ENCODE results near the gene MEX3C.

GRCh38 chr18:51137891-51138290 lies 59.6 kb downstream of the MEX3C start:
- TF ChIP-seq POLR2AphosphoS5 (IDR thresholded peaks at IDR 0.05; ENCODE audit: low read depth) (no peak), EZH2 (IDR thresholded peaks at IDR 0.05; ENCODE audit: low read depth, unreplicated experiment) (no peak), REST (IDR thresholded peaks at IDR 0.05; ENCODE audit: unreplicated experiment) (no peak)
- TF ChIP-seq, protein P1, sequence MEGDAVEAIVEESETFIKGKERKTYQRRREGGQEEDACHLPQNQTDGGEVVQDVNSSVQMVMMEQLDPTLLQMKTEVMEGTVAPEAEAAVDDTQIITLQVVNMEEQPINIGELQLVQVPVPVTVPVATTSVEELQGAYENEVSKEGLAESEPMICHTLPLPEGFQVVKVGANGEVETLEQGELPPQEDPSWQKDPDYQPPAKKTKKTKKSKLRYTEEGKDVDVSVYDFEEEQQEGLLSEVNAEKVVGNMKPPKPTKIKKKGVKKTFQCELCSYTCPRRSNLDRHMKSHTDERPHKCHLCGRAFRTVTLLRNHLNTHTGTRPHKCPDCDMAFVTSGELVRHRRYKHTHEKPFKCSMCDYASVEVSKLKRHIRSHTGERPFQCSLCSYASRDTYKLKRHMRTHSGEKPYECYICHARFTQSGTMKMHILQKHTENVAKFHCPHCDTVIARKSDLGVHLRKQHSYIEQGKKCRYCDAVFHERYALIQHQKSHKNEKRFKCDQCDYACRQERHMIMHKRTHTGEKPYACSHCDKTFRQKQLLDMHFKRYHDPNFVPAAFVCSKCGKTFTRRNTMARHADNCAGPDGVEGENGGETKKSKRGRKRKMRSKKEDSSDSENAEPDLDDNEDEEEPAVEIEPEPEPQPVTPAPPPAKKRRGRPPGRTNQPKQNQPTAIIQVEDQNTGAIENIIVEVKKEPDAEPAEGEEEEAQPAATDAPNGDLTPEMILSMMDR (conservative IDR thresholded peaks at IDR 0.05; ENCODE audit: low read depth in 2 of 2), result no peak
